GM12878 (cell line): ENCODE data around the gene GNGT2. TPM values are rescaled to one million over a fixed set of nuclear protein-coding genes. Genes with fewer than 3 reads are reported as not detected.

ENCODE experiments used
- ATF2 ChIP-seq: IDR thresholded peaks from 2 replicates; pipeline ENCODE4 v1.6.1; 2012; ENCODE audit warnings: low read length, inconsistent platforms
- BMI1 ChIP-seq: fragments of 450-650 bp; IDR thresholded peaks from 2 replicates; pipeline ENCODE4 v1.6.1; 2016; ENCODE audit warnings: mild to moderate bottlenecking, moderate library complexity, borderline replicate concordance
- BRCA1 ChIP-seq: IDR thresholded peaks from 2 replicates; pipeline ENCODE4 v1.6.1; 2011; ENCODE audit warnings: low read depth, low read length, improper control_type of control experiment
- CEBPB ChIP-seq, 2 experiments: fragments of 150-350 bp in 1 of 2; IDR thresholded peaks; 2 replicates each; pipeline ENCODE4 v1.6.1; 2012 to 2014; ENCODE audit warnings: low read depth in 2 of 2, low read length in 2 of 2, borderline replicate concordance in 1 of 2, inconsistent platforms in 1 of 2
- ESRRA ChIP-seq: IDR thresholded peaks from 2 replicates; pipeline ENCODE4 v1.6.1; 2012; ENCODE audit warnings: mild to moderate bottlenecking, low read length, improper control_type of control experiment
- FOS ChIP-seq: IDR thresholded peaks from 3 replicates; pipeline ENCODE4 v1.6.1; 2011; ENCODE audit warnings: borderline replicate concordance; ENCODE audit not compliant: insufficient read length; ENCODE audit errors: extremely low read depth
- FOXM1 ChIP-seq: IDR thresholded peaks from 2 replicates; pipeline ENCODE4 v1.6.1; 2012; ENCODE audit warnings: low read depth, mild to moderate bottlenecking, inconsistent platforms, low read length, moderate library complexity
- GABPA ChIP-seq: IDR thresholded peaks from 2 replicates; pipeline ENCODE4 v1.6.1; 2014; ENCODE audit warnings: antibody characterized with exemption, low read depth, mild to moderate bottlenecking, inconsistent platforms
- IRF3 ChIP-seq: fragments of 450-650 bp; IDR thresholded peaks from 2 replicates; pipeline ENCODE4 v1.6.1; 2014; ENCODE audit warnings: mild to moderate bottlenecking
- IRF5 ChIP-seq: fragments of 450-650 bp; IDR thresholded peaks from 2 replicates; pipeline ENCODE4 v1.6.1; 2017; ENCODE audit warnings: borderline replicate concordance
- KLF5 ChIP-seq: fragments of 450-650 bp; IDR thresholded peaks from 2 replicates; pipeline ENCODE4 v1.6.1; 2014; ENCODE audit warnings: mild to moderate bottlenecking; ENCODE audit not compliant: partially characterized antibody
- MEF2A ChIP-seq: IDR thresholded peaks from 2 replicates; pipeline ENCODE4 v1.6.1; 2011; ENCODE audit warnings: low read depth, mild to moderate bottlenecking, low read length, moderate library complexity; ENCODE audit not compliant: insufficient read depth
- MEF2B ChIP-seq: fragments of 450-650 bp; IDR thresholded peaks from 2 replicates; pipeline ENCODE4 v1.6.1; 2018; ENCODE audit warnings: mild to moderate bottlenecking, moderate library complexity; ENCODE audit not compliant: partially characterized antibody, poor library complexity, severe bottlenecking
- NR2C2 ChIP-seq: IDR thresholded peaks from 2 replicates; pipeline ENCODE4 v1.6.1; 2011; ENCODE audit warnings: borderline replicate concordance, low read depth; ENCODE audit not compliant: control insufficient read depth, insufficient read length
- POLR2AphosphoS2 ChIP-seq: IDR thresholded peaks from 2 replicates; pipeline ENCODE4 v1.6.1; 2011; ENCODE audit warnings: low read depth, mild to moderate bottlenecking, low read length, improper control_type of control experiment, moderate library complexity
- RB1 ChIP-seq: fragments of 450-650 bp; formaldehyde crosslinking; IDR thresholded peaks from 2 replicates; pipeline ENCODE4 v1.6.1; 2017; ENCODE audit warnings: mild to moderate bottlenecking, borderline replicate concordance
- SIX5 ChIP-seq: IDR thresholded peaks from 2 replicates; pipeline ENCODE4 v1.6.1; 2011; ENCODE audit warnings: mild to moderate bottlenecking, low read depth, low read length, moderate library complexity; ENCODE audit not compliant: severe bottlenecking
- SMARCA5 ChIP-seq: fragments of 450-650 bp; IDR thresholded peaks from 2 replicates; pipeline ENCODE4 v1.6.1; 2017; ENCODE audit warnings: mild to moderate bottlenecking
- SPI1 ChIP-seq: IDR thresholded peaks from 2 replicates; pipeline ENCODE4 v1.6.1; 2011; ENCODE audit warnings: low read depth, mild to moderate bottlenecking, low read length, moderate library complexity, borderline replicate concordance; ENCODE audit not compliant: insufficient read depth
- STAT3 ChIP-seq: IDR thresholded peaks from 2 replicates; pipeline ENCODE4 v1.6.1; 2011; ENCODE audit warnings: low read depth, low read length, improper control_type of control experiment
- TCF12 ChIP-seq: IDR thresholded peaks from 2 replicates; pipeline ENCODE4 v1.6.1; 2011; ENCODE audit warnings: low read depth, mild to moderate bottlenecking, low read length
- ZBTB4 ChIP-seq: fragments of 450-650 bp; formaldehyde crosslinking; IDR thresholded peaks from 2 replicates; pipeline ENCODE4 v1.4.0; 2022; ENCODE audit warnings: mild to moderate bottlenecking, moderate library complexity
- polyA plus RNA-seq, 11 experiments: library from polyadenylated mRNA; depleted of rRNA in 4 of 11; unstranded in 6 of 11; stranded (reverse) in 5 of 11; fragments of >200 nt; fragmentation: Nextera tagmentation in 4 of 11; fragmentation: Illumina TruSeq in 1 of 11; extraction: Ambion mirVana in 4 of 11; extraction: Trizol in 1 of 11; gene quantifications; 1 replicate in 1 of 11; 2 replicates in 10 of 11; pipeline versions ENCODE4 v1.2.1 to v1.2.3, GENCODE V29; 2011 to 2016; ENCODE audit warnings: inconsistent platforms in 2 of 11, missing spikeins in 2 of 11, low read depth in 1 of 11
- total RNA-seq, 4 experiments: library from RNA; depleted of rRNA in 3 of 4; stranded (reverse); fragments of >200 nt in 3 of 4; fragmentation: Illumina TruSeq in 1 of 4; extraction: Trizol in 1 of 4; gene quantifications; 2 replicates each; pipeline versions ENCODE4 v1.2.1 to v1.2.3, GENCODE V29; 2013 to 2021

The GNGT2 gene
- total and polyA plus RNA-seq, 10 of the 15 experiments (the other 5 are each of a cell fraction or from before 2014, with no cell fraction given), result 15.3 to 60.4 (median 32.0) TPM

- TF ChIP-seq ATF2 (no peak; the same call in none of the 2 replicates), IRF3 (no peak), CEBPB (IDR thresholded peaks at IDR 0.05; ENCODE audit: borderline replicate concordance in 1 of 2, low read depth in 2 of 2, low read length in 2 of 2) (no peak), ZBTB4 (CRISPR knock-in tag) (no peak), FOXM1 (peak; percentile 63), MEF2B (peak; percentile 54), GABPA (peak; percentile 77; the same call in 1 of the 2 replicates), TCF12 (0 out of 2 replicates have a peak, but pooled peaks have one; percentile 8), POLR2AphosphoS2 (peak; percentile 48; the same call in 1 of the 2 replicates), FOS (no peak), RB1 (peak; percentile 82), ESRRA (0 out of 2 replicates have a peak, but pooled peaks have one; percentile 74), BRCA1 (no peak), KLF5 (peak; percentile 74), SMARCA5 (peak; percentile 97), IRF5 (0 out of 2 replicates have a peak, but pooled peaks have one; percentile 16), SPI1 (peak; percentile 5; the same call in 1 of the 2 replicates), NR2C2 (no peak), STAT3 (no peak), MEF2A (peak; percentile 63), SIX5 (no peak), BMI1 (no peak)
Measured at GRCh38 chr17:49191917-49192741, 18.2 kb downstream of the GNGT2 start (continued).
